KMS-11 (cell line): Measurements from ENCODE around the gene RECQL5.
"Not testable (repeated sequence)": the region's sequence is repeated elsewhere in the genome, so short reads cannot be mapped to it uniquely, and the experiment has no call there.

ENCODE experiments used
- H2AFZ ChIP-seq: fragments of 200-600 bp; sonication (generic); 2 replicates; pipeline ENCODE4 v1.6.1; 2016; ENCODE audit warnings: antibody characterized with exemption, mixed run types, low read depth
- H3K27ac ChIP-seq: fragments of 200-600 bp; sonication (generic); 2 replicates; pipeline ENCODE4 v1.6.1; 2016; ENCODE audit warnings: mild to moderate bottlenecking, mixed run types
- H3K27me3 ChIP-seq: fragments of 200-600 bp; sonication (generic); 2 replicates; pipeline ENCODE4 v1.6.1; 2017; ENCODE audit warnings: mild to moderate bottlenecking, low read depth, mixed run types, moderate library complexity; ENCODE audit not compliant: insufficient read depth
- H3K36me3 ChIP-seq: fragments of 200-600 bp; sonication (generic); 2 replicates; pipeline ENCODE4 v1.6.1; 2017; ENCODE audit warnings: mild to moderate bottlenecking, mixed run types; ENCODE audit not compliant: insufficient read depth
- H3K4me1 ChIP-seq: fragments of 200-600 bp; sonication (generic); 2 replicates; pipeline ENCODE4 v1.6.1; 2016; ENCODE audit warnings: mild to moderate bottlenecking, low read depth, mixed run types; ENCODE audit not compliant: poor library complexity, severe bottlenecking
- H3K4me2 ChIP-seq: fragments of 200-600 bp; sonication (generic); 2 replicates; pipeline ENCODE4 v1.7.0; 2016; ENCODE audit warnings: mild to moderate bottlenecking, mixed run types
- H3K4me3 ChIP-seq: fragments of 200-600 bp; sonication (generic); IDR thresholded peaks from 2 replicates; pipeline ENCODE4 v1.6.1; 2017; ENCODE audit warnings: low read depth, low read length, mixed read lengths; ENCODE audit not compliant: insufficient read depth
- H3K79me2 ChIP-seq: fragments of 200-600 bp; sonication (generic); 2 replicates; pipeline ENCODE4 v1.6.1; 2016; ENCODE audit warnings: low read depth, mixed run types; ENCODE audit not compliant: insufficient read depth
- H3K9ac ChIP-seq: fragments of 200-600 bp; sonication (generic); 2 replicates; pipeline ENCODE4 v1.6.1; 2016; ENCODE audit warnings: mild to moderate bottlenecking, mixed run types
- H4K20me1 ChIP-seq: fragments of 200-600 bp; sonication (generic); 2 replicates; pipeline ENCODE4 v1.6.1; 2016; ENCODE audit warnings: mild to moderate bottlenecking, mixed run types; ENCODE audit not compliant: insufficient read depth
- TF ChIP-seq, protein P1 (sequence below): fragments of 200-600 bp; sonication (generic); conservative IDR thresholded peaks from 2 replicates; pipeline ENCODE4 v1.6.1; 2017; ENCODE audit warnings: low read depth, mild to moderate bottlenecking, antibody characterized with exemption, low read length, moderate library complexity, mixed read lengths

Gene RECQL5

DNA sequence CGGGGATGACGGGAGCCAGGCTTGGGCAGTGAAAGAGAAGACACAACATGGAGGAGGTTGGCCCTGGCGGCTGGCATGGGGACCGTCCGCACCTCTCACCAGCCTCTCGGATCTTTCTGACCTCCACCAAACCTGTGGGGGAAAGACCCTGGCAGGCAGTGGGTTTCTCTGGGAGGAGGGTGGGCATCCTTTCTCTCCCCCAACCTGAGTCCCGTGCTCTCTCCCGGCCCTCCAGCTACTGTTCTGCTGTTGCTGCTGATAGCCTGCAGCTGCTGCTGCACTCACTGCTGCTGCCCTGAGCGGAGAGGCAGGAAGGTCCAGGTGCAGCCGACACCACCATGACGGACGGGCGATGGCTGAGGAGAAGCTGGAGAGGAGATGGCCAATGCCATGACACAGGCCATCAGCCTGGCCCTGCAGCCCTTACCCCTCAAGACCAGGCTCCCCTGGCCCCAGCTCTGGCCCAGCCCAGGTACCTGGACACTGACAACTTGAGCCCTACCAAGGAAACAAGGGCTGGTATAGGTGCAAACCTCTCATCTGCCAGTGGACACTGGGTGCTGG is 26.3 kb downstream of the RECQL5 start:
- Histone ChIP-seq H3K36me3 (no peaks in the 10 kb centered on the region), H3K27ac (no peak overlapping the region), H3K4me1 (no peaks in the 10 kb centered on the region), H3K4me2 (no peak overlapping the region), H3K9ac (no peak overlapping the region), H4K20me1 (no peaks in the 10 kb centered on the region), H3K79me2 (no peaks in the 10 kb centered on the region), H3K4me3 (no peak overlapping the region), H3K27me3 (no peaks in the 10 kb centered on the region), H2AFZ (no peak overlapping the region)
- TF ChIP-seq, protein P1, sequence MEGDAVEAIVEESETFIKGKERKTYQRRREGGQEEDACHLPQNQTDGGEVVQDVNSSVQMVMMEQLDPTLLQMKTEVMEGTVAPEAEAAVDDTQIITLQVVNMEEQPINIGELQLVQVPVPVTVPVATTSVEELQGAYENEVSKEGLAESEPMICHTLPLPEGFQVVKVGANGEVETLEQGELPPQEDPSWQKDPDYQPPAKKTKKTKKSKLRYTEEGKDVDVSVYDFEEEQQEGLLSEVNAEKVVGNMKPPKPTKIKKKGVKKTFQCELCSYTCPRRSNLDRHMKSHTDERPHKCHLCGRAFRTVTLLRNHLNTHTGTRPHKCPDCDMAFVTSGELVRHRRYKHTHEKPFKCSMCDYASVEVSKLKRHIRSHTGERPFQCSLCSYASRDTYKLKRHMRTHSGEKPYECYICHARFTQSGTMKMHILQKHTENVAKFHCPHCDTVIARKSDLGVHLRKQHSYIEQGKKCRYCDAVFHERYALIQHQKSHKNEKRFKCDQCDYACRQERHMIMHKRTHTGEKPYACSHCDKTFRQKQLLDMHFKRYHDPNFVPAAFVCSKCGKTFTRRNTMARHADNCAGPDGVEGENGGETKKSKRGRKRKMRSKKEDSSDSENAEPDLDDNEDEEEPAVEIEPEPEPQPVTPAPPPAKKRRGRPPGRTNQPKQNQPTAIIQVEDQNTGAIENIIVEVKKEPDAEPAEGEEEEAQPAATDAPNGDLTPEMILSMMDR = no peak

DNA sequence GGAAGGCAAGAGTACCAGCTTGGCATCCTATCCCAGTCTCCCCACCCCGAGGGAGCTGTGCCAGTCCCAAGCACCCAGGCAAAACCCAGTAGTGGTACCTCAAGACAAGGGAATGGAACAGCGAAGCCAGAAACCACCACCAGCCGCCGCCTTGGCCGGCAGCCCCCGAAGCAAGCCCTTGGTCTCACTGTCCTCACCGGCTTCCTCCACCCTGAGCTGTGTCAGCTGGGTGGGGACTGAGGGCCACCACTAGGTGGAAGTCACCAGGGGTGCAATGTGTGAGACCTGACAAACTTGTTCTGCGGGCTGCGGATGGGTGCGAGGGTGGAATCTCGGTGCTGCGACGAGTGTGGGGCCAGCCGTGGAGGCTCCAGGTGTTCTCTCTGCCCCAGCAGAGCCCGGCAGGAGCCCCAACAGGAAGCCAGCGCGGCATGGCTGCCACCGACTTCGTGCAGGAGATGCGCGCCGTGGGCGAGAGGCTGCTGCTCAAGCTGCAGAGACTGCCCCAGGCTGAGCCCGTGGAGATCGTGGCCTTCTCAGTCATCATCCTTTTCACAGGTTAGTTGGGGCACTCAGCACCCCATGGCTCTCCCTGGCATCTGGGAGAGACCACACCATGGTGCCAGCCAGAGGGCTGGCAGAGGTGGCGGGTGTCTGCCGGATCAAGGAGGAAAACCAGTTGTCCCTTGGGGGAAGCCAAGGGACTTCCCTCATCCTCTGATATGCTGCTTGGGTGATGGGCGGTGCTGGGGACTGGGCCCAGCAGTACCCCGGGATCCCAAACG is 27.0 kb downstream of the RECQL5 start:
- Histone ChIP-seq H3K36me3 (no peaks in the 10 kb centered on the region), H3K27ac (no peak overlapping the region), H3K27me3 (no peaks in the 10 kb centered on the region), H3K4me3 (no peak overlapping the region), H2AFZ (no peak overlapping the region), H3K4me1 (no peaks in the 10 kb centered on the region), H3K79me2 (no peaks in the 10 kb centered on the region), H3K9ac (no peak overlapping the region), H3K4me2 (no peak overlapping the region), H4K20me1 (no peaks in the 10 kb centered on the region)
- TF ChIP-seq, protein P1 = no peak

DNA sequence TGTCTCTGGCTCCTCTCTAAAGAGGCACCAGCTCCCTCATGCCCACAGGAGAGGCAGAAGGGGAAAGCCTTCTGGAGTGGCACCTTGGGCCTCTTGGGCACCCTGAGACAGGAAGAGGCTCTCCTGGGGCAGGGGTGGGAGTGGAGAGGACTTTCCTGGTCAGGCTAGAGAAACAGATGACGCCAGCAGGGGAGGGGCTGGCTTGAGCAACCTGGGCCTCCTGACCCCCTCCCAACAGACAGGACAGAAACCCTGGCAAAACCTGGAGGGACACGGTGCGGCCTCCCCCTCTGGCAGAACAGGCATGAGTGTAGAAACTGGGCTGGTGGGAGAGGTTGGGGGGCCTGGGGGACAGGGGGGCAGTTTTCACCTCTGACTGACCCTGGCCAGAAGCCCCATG is 27.6 kb downstream of the RECQL5 start:
- TF ChIP-seq, protein P1 = no peak
- Histone ChIP-seq H4K20me1 (no peaks in the 10 kb centered on the region), H3K4me1 (peaks cover under 1% of the 10 kb centered on the region), H2AFZ (no peak overlapping the region), H3K36me3 (no peaks in the 10 kb centered on the region), H3K27me3 (no peaks in the 10 kb centered on the region), H3K4me2 (no peak overlapping the region), H3K9ac (no peak overlapping the region), H3K4me3 (no peak overlapping the region), H3K79me2 (no peaks in the 10 kb centered on the region), H3K27ac (no peak overlapping the region)

DNA sequence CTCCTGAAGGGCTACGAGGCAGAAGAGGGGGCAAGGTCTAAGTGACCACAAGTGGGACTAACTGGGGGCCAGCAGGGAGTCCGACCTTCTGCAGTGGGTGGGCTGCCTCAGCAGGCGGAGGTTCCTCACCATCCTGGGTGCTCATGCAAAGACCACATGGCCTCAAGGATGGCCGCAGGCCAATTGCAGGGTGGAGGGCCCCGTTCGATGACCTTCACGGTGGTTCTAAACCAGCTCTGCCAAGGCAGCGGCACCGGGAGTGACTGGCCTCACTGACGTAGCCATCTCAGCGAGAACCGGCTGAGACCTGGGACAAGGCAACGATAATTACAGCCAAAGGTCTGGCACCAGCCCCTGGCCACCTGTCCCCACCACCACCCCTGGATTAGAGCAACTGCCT is 28.1 kb downstream of the RECQL5 start:
- Histone ChIP-seq H3K4me3 (no peak overlapping the region), H3K36me3 (no peaks in the 10 kb centered on the region), H4K20me1 (no peaks in the 10 kb centered on the region), H2AFZ (no peak overlapping the region), H3K4me2 (no peak overlapping the region), H3K4me1 (peaks cover 5% of the 10 kb centered on the region), H3K79me2 (no peaks in the 10 kb centered on the region), H3K9ac (no peak overlapping the region), H3K27ac (no peak overlapping the region), H3K27me3 (no peaks in the 10 kb centered on the region)
- TF ChIP-seq, protein P1 = no peak

DNA sequence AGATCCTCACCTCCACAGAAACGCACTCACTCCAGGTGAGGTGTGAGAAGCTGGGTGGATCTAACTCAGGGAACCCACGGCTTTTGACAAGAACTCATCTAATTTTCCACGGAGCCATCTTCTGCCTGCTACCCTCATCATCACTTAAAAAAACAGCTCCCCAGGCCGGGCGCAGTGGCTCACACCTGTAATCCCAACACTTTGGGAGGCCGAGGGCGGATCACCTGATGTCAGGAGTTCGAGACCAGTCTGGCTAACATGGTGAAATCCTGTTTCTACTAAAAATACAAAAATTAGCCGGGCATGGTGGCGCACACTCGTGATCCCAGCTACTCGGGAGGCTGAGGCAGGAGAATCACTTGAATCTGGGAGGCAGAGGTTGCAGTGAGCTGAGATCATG is 28.9 kb downstream of the RECQL5 start:
- H3K36me3 ChIP-seq, H3K27ac ChIP-seq, H3K79me2 ChIP-seq, H4K20me1 ChIP-seq, H3K4me2 ChIP-seq, H3K9ac ChIP-seq, H3K4me3 ChIP-seq, H3K27me3 ChIP-seq, H2AFZ ChIP-seq: not testable (repeated sequence)
- peaks cover 13% of the 10 kb centered on the region for H3K4me1 ChIP-seq
